WTC11 (cell line): ENCODE data around the gene XRCC1. TPM values are rescaled to one million over a fixed set of nuclear protein-coding genes. Genes with fewer than 3 reads are reported as not detected.
A peak's percentile ranks its signal among the peaks of the same experiment; 100 is the strongest.
"Not testable (repeated sequence)": the region's sequence is repeated elsewhere in the genome, so short reads cannot be mapped to it uniquely, and the experiment has no call there.

Experiments used
- ATAC-seq: fragments of 200-7000 bp; cut with Tn5 transposase; 2 replicates; pipeline ENCODE4 v1.10.0; 2021; ENCODE audit warnings: mild to moderate bottlenecking, moderate library complexity
- CTCF ChIA-PET: fragments of 300-600 bp; sonication (Branson Sonifier 250); formaldehyde crosslinking; loops from one replicate; lab custom pipeline; 2021; ENCODE audit warnings: antibody characterized with exemption; lab: Charles Lee
- POLR2A ChIA-PET: fragments of 350-600 bp; sonication (Branson Sonifier 250); formaldehyde crosslinking; loops from one replicate; lab custom pipeline; 2021; ENCODE audit warnings: antibody characterized with exemption; lab: Charles Lee
- DNase-seq: peaks from one replicate; pipeline ENCODE4 v3.0.0; 2021; ENCODE audit warnings: low spot score
- H3K27ac Mint-ChIP-seq: 2 replicates; pipeline ENCODE4 v1.8.0; 2021; ENCODE audit warnings: mixed read lengths
- H3K27me3 Mint-ChIP-seq: 2 replicates; pipeline ENCODE4 v1.8.0; 2021; ENCODE audit warnings: low read depth, mild to moderate bottlenecking, moderate library complexity, mixed read lengths
- H3K36me3 Mint-ChIP-seq: 2 replicates; pipeline ENCODE4 v1.8.0; 2021; ENCODE audit warnings: mixed read lengths
- H3K4me1 Mint-ChIP-seq: 2 replicates; pipeline ENCODE4 v1.8.0; 2022; ENCODE audit warnings: mixed read lengths
- H3K4me3 Mint-ChIP-seq: 2 replicates; pipeline ENCODE4 v1.8.0; 2021; ENCODE audit warnings: mild to moderate bottlenecking, moderate library complexity, mixed read lengths
- H3K9me3 Mint-ChIP-seq: 2 replicates; pipeline ENCODE4 v1.8.0; 2021; ENCODE audit warnings: mixed read lengths
- AFF4 ChIP-seq: sonication (generic); formaldehyde crosslinking; IDR thresholded peaks from 2 replicates; pipeline ENCODE4 v1.8.1; 2023; ENCODE audit warnings: mild to moderate bottlenecking, missing genetic modification reagents, borderline replicate concordance
- E2F1 ChIP-seq: sonication (generic); formaldehyde crosslinking; IDR thresholded peaks from 2 replicates; pipeline ENCODE4 v1.8.0; 2022; ENCODE audit warnings: mild to moderate bottlenecking, missing genetic modification reagents
- E2F4 ChIP-seq: sonication (generic); formaldehyde crosslinking; IDR thresholded peaks from 2 replicates; pipeline ENCODE4 v1.8.1; 2022; ENCODE audit warnings: low read depth, mild to moderate bottlenecking, moderate library complexity, missing genetic modification reagents, borderline replicate concordance
- ELF4 ChIP-seq: sonication (generic); formaldehyde crosslinking; IDR thresholded peaks from 2 replicates; pipeline ENCODE4 v1.8.1; 2022; ENCODE audit warnings: low read depth, mild to moderate bottlenecking, moderate library complexity, missing genetic modification reagents
- ERG ChIP-seq: fragments of 250-450 bp; sonication (Bioruptor Pico); IDR thresholded peaks from 2 replicates; pipeline ENCODE4 v1.8.0; 2021; ENCODE audit warnings: mild to moderate bottlenecking
- ETV6 ChIP-seq: sonication (generic); formaldehyde crosslinking; IDR thresholded peaks from 2 replicates; pipeline ENCODE4 v1.8.1; 2022; ENCODE audit warnings: mild to moderate bottlenecking, missing genetic modification reagents
- FOXJ3 ChIP-seq: sonication (generic); formaldehyde crosslinking; IDR thresholded peaks from 2 replicates; pipeline ENCODE4 v1.9.0; 2021; ENCODE audit warnings: missing genetic modification reagents, mild to moderate bottlenecking, borderline replicate concordance
- FOXK1 ChIP-seq: sonication (generic); formaldehyde crosslinking; IDR thresholded peaks from 2 replicates; pipeline ENCODE4 v1.8.0; 2022; ENCODE audit warnings: mild to moderate bottlenecking, moderate library complexity, missing genetic modification reagents
- FOXP1 ChIP-seq: sonication (generic); formaldehyde crosslinking; IDR thresholded peaks from 2 replicates; pipeline ENCODE4 v1.8.0; 2022; ENCODE audit warnings: missing genetic modification reagents, mild to moderate bottlenecking, moderate library complexity, borderline replicate concordance
- GABPB1 ChIP-seq: sonication (generic); formaldehyde crosslinking; IDR thresholded peaks from 2 replicates; pipeline ENCODE4 v1.8.1; 2023; ENCODE audit warnings: mild to moderate bottlenecking, missing genetic modification reagents
- GRHL2 ChIP-seq: fragments of 250-450 bp; sonication (Bioruptor Pico); IDR thresholded peaks from 2 replicates; pipeline ENCODE4 v1.8.0; 2022; ENCODE audit warnings: mild to moderate bottlenecking, moderate library complexity; ENCODE audit not compliant: insufficient replicate concordance, severe bottlenecking
- HMGA2 ChIP-seq: fragments of 250-450 bp; sonication (Bioruptor Pico); IDR thresholded peaks from 2 replicates; pipeline ENCODE4 v1.4.0; 2021; ENCODE audit warnings: mild to moderate bottlenecking, moderate library complexity
- MXD4 ChIP-seq: fragments of 250-450 bp; sonication (Bioruptor Pico); IDR thresholded peaks from 2 replicates; pipeline ENCODE4 v1.8.0; 2021; ENCODE audit warnings: mild to moderate bottlenecking, moderate library complexity, borderline replicate concordance
- MYBL2 ChIP-seq: sonication (generic); formaldehyde crosslinking; IDR thresholded peaks from 2 replicates; pipeline ENCODE4 v1.8.1; 2023; ENCODE audit warnings: mild to moderate bottlenecking, moderate library complexity, missing genetic modification reagents
- NFE2L1 ChIP-seq: sonication (generic); formaldehyde crosslinking; IDR thresholded peaks from 2 replicates; pipeline ENCODE4 v1.8.1; 2023; ENCODE audit warnings: missing genetic modification reagents
- NR1H2 ChIP-seq: sonication (generic); formaldehyde crosslinking; IDR thresholded peaks from 2 replicates; pipeline ENCODE4 v1.9.0; 2021; ENCODE audit warnings: mild to moderate bottlenecking, moderate library complexity, missing genetic modification reagents
- NR2C2 ChIP-seq: sonication (generic); formaldehyde crosslinking; IDR thresholded peaks from 2 replicates; pipeline ENCODE4 v1.8.0; 2022; ENCODE audit warnings: mild to moderate bottlenecking, missing genetic modification reagents
- PREB ChIP-seq: sonication (generic); formaldehyde crosslinking; IDR thresholded peaks from 2 replicates; pipeline ENCODE4 v1.8.1; 2022; ENCODE audit warnings: mild to moderate bottlenecking, missing genetic modification reagents, moderate library complexity, borderline replicate concordance
- ZBTB43 ChIP-seq: sonication (generic); formaldehyde crosslinking; IDR thresholded peaks from 2 replicates; pipeline ENCODE4 v1.8.1; 2023; ENCODE audit warnings: mild to moderate bottlenecking, missing genetic modification reagents
- ZNF317 ChIP-seq: sonication (generic); formaldehyde crosslinking; IDR thresholded peaks from 2 replicates; pipeline ENCODE4 v1.8.1; 2023; ENCODE audit warnings: low read depth, mild to moderate bottlenecking, moderate library complexity, missing genetic modification reagents, borderline replicate concordance
- ZNF423 ChIP-seq: fragments of 250-450 bp; sonication (Bioruptor Pico); IDR thresholded peaks from 2 replicates; pipeline ENCODE4 v2.1.2; 2022; ENCODE audit warnings: mild to moderate bottlenecking, moderate library complexity
- ZNF671 ChIP-seq: fragments of 250-450 bp; sonication (Bioruptor Pico); IDR thresholded peaks from 2 replicates; pipeline ENCODE4 v1.8.0; 2021; ENCODE audit warnings: mild to moderate bottlenecking
- total RNA-seq: library from RNA; stranded (reverse); gene quantifications from 3 replicates; pipeline ENCODE4 v1.2.3, GENCODE V29; 2021

The XRCC1 gene
- total RNA-seq, 1 experiment from 2014 or later, result 48.3 TPM

GRCh38 chr19:43524922-43525835 lies 50.1 kb downstream of the XRCC1 start (continued):
- no peak for TF ChIP-seq AFF4
- TF ChIP-seq FOXK1 (CRISPR knock-in tag), result 0 out of 2 replicates have a peak, but pooled peaks have one; percentile 21
- TF ChIP-seq GRHL2 (CRISPR knock-in tag), result no peak
- no peak for TF ChIP-seq MXD4 (CRISPR knock-in tag)
- TF ChIP-seq FOXP1 (CRISPR knock-in tag), result 0 out of 2 replicates have a peak, but pooled peaks have one; percentile 25
- TF ChIP-seq NFE2L1 (CRISPR knock-in tag), result no peak
- peak; percentile 67; the same call in 1 of the 2 replicates for TF ChIP-seq GABPB1 (CRISPR knock-in tag)
- no peak for TF ChIP-seq ETV6
- no peak for TF ChIP-seq MYBL2 (CRISPR knock-in tag)
- TF ChIP-seq E2F1 (CRISPR knock-in tag), result no peak
- peak; percentile 68; the same call in 1 of the 2 replicates for TF ChIP-seq ZBTB43 (CRISPR knock-in tag)
- no peak for TF ChIP-seq ZNF317
- TF ChIP-seq NR2C2 (CRISPR knock-in tag), result no peak

- Mint-ChIP-seq H3K4me1 (peaks cover 17% of the 10 kb centered on the region), H3K27me3 (peaks cover 27% of the 10 kb centered on the region)
- not testable (repeated sequence) for ATAC-seq, DNase-seq, H3K4me3 Mint-ChIP-seq, H3K36me3 Mint-ChIP-seq, H3K9me3 Mint-ChIP-seq, H3K27ac Mint-ChIP-seq
- ChIA-PET POLR2A (interaction anchor here (0.6 kb wide), 1 partner anchor 92 kb away, joined by 3 read pairs; no protein-coding TSS in a partner anchor), CTCF (interaction anchor here (1.3 to 7.5 kb wide), 4 partner anchors 9 to 77 kb away, joined by 4 to 245 read pairs (median 14); partner anchors contain the start of gene ZNF575)
Observed at GRCh38 chr19:43523696-43524095, 51.6 kb downstream of the XRCC1 start.

GRCh38 chr19:43522929-43523328 lies 52.4 kb downstream of the XRCC1 start:
- ATAC-seq (no peak), DNase-seq (no peak)
- no peaks in the 10 kb centered on the region for H3K36me3 Mint-ChIP-seq
- ChIA-PET CTCF (interaction anchor here (1.3 to 7.5 kb wide), 4 partner anchors 10 to 76 kb away, joined by 4 to 245 read pairs (median 14); partner anchors contain the start of gene ZNF575), POLR2A (interaction anchor here (0.6 kb wide), 1 partner anchor 91 kb away, joined by 3 read pairs; no protein-coding TSS in a partner anchor)
- no peak overlapping the region for H3K27ac Mint-ChIP-seq
- no peaks in the 10 kb centered on the region for H3K9me3 Mint-ChIP-seq
- H3K4me1 Mint-ChIP-seq, result peaks cover 17% of the 10 kb centered on the region
- no peak overlapping the region for H3K4me3 Mint-ChIP-seq
- peaks cover 19% of the 10 kb centered on the region for H3K27me3 Mint-ChIP-seq
- TF ChIP-seq GABPB1 (CRISPR knock-in tag), result no peak
- no peak for TF ChIP-seq ETV6
- TF ChIP-seq ELF4 (CRISPR knock-in tag), result no peak
- TF ChIP-seq NR1H2, result no peak
- no peak for TF ChIP-seq FOXJ3 (CRISPR knock-in tag)
- no peak for TF ChIP-seq ERG (CRISPR knock-in tag)
- TF ChIP-seq E2F4 (CRISPR knock-in tag), result no peak
- no peak for TF ChIP-seq PREB (CRISPR knock-in tag)
- TF ChIP-seq ZNF423 (CRISPR knock-in tag), result no peak
- TF ChIP-seq HMGA2 (CRISPR knock-in tag), result no peak
- TF ChIP-seq ZNF671 (CRISPR knock-in tag), result no peak
